Measurements from ENCODE around the gene CCBE1.
"Not testable (repeated sequence)": the region's sequence is repeated elsewhere in the genome, so short reads cannot be mapped to it uniquely, and the experiment has no call there.

Gene CCBE1

DNA sequence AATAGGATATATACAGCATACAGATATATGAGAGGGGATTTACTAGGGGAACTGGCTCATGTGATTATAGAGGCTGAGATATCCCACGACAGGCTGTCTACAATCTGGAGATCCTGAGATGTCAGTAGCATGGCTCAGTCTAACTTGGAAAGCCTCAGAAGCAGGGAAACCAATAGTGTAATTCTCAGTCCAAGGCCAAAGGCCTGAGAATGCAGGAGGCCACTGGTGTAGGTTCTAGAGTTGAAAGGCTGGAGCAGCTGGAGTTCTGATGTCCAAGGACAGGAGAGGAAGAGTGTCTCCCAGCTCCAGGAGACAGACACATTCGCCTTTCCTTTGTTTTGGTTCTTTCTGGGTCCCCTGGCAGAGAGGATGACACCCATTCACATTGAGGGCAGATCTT, 20.1 kb upstream of the CCBE1 start:
- no peak for TF ChIP-seq SPI1 (IDR thresholded peaks at IDR 0.05; ENCODE audit: borderline replicate concordance, low read depth)
- no peak for TF ChIP-seq POLR2AphosphoS5 (IDR thresholded peaks at IDR 0.05; ENCODE audit: low read depth)
- TF ChIP-seq, protein P1, sequence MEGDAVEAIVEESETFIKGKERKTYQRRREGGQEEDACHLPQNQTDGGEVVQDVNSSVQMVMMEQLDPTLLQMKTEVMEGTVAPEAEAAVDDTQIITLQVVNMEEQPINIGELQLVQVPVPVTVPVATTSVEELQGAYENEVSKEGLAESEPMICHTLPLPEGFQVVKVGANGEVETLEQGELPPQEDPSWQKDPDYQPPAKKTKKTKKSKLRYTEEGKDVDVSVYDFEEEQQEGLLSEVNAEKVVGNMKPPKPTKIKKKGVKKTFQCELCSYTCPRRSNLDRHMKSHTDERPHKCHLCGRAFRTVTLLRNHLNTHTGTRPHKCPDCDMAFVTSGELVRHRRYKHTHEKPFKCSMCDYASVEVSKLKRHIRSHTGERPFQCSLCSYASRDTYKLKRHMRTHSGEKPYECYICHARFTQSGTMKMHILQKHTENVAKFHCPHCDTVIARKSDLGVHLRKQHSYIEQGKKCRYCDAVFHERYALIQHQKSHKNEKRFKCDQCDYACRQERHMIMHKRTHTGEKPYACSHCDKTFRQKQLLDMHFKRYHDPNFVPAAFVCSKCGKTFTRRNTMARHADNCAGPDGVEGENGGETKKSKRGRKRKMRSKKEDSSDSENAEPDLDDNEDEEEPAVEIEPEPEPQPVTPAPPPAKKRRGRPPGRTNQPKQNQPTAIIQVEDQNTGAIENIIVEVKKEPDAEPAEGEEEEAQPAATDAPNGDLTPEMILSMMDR (IDR thresholded peaks at IDR 0.05; ENCODE audit: insufficient read depth, low read length) = no peak
- TF ChIP-seq GABPA (IDR thresholded peaks at IDR 0.05; ENCODE audit: low read depth) = no peak
- TF ChIP-seq, protein P2, sequence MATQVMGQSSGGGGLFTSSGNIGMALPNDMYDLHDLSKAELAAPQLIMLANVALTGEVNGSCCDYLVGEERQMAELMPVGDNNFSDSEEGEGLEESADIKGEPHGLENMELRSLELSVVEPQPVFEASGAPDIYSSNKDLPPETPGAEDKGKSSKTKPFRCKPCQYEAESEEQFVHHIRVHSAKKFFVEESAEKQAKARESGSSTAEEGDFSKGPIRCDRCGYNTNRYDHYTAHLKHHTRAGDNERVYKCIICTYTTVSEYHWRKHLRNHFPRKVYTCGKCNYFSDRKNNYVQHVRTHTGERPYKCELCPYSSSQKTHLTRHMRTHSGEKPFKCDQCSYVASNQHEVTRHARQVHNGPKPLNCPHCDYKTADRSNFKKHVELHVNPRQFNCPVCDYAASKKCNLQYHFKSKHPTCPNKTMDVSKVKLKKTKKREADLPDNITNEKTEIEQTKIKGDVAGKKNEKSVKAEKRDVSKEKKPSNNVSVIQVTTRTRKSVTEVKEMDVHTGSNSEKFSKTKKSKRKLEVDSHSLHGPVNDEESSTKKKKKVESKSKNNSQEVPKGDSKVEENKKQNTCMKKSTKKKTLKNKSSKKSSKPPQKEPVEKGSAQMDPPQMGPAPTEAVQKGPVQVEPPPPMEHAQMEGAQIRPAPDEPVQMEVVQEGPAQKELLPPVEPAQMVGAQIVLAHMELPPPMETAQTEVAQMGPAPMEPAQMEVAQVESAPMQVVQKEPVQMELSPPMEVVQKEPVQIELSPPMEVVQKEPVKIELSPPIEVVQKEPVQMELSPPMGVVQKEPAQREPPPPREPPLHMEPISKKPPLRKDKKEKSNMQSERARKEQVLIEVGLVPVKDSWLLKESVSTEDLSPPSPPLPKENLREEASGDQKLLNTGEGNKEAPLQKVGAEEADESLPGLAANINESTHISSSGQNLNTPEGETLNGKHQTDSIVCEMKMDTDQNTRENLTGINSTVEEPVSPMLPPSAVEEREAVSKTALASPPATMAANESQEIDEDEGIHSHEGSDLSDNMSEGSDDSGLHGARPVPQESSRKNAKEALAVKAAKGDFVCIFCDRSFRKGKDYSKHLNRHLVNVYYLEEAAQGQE (IDR thresholded peaks at IDR 0.05; ENCODE audit: insufficient replicate concordance, low read depth) = no peak
- no peak for DNase-seq (ENCODE audit: low read depth in 1 of 2, low spot score in 1 of 2)
- Histone ChIP-seq H3K27me3 (ENCODE audit: insufficient read depth, poor library complexity, severe bottlenecking) (no peaks in the 10 kb centered on the region), H3K27ac (replicated peaks) (no peak overlapping the region), H3K4me3 (replicated peaks; ENCODE audit: insufficient read depth, low read length) (no peak overlapping the region)

DNA sequence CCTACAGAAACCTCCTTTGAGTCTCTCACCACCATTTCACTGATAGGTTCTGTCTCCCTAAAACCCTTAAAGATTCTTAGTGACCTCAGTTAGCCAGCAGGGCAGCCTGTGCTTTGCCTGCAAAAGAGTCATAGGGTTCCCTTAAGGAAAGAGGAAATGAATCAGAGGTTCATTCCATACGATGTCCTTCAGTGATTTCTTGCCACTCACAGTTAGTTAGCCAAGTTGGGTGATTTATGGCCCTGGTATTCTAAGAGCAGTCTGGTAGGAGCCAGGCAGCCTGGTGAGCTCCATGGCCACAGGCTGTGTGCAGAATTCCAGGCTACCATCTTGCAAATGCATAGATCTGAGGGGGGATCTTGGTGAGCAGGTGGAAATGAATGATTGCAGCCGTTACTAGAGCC, 18.7 kb upstream of the CCBE1 start:
- Histone ChIP-seq H3K27me3 (ENCODE audit: insufficient read depth, poor library complexity, severe bottlenecking) (no peaks in the 10 kb centered on the region), H3K27ac (replicated peaks) (no peak overlapping the region), H3K4me3 (replicated peaks; ENCODE audit: insufficient read depth, low read length) (no peak overlapping the region)
- TF ChIP-seq GABPA (IDR thresholded peaks at IDR 0.05; ENCODE audit: low read depth) (no peak), SPI1 (IDR thresholded peaks at IDR 0.05; ENCODE audit: borderline replicate concordance, low read depth) (no peak), POLR2AphosphoS5 (IDR thresholded peaks at IDR 0.05; ENCODE audit: low read depth) (no peak)
- TF ChIP-seq, protein P1 (IDR thresholded peaks at IDR 0.05; ENCODE audit: insufficient read depth, low read length) = no peak
- TF ChIP-seq, protein P2 (IDR thresholded peaks at IDR 0.05; ENCODE audit: insufficient replicate concordance, low read depth) = no peak
- DNase-seq (ENCODE audit: low read depth in 1 of 2, low spot score in 1 of 2) = no peak

DNA sequence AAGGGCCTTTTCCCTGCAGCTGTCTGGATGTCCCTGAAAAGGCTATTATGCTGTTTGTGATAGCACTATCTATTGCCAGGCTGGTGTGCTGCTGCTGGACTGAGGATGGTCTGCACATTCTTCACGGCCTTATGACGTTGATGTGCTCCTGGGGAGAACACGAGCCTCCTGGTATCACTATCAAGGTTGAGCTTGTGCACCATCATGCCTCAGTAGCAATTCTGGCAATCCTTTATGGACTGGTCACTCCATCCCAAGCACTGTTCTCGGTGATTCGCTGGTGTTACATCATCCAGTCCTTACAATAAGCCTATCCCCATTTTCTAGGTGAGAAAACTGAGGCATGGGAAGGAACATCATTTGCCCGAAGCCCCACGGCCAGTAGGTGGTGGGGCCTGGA, 18.2 kb upstream of the CCBE1 start:
- no peak overlapping the region for H3K4me3 ChIP-seq (replicated peaks; ENCODE audit: insufficient read depth, low read length)
- TF ChIP-seq POLR2AphosphoS5 (IDR thresholded peaks at IDR 0.05; ENCODE audit: low read depth) (no peak), SPI1 (IDR thresholded peaks at IDR 0.05; ENCODE audit: borderline replicate concordance, low read depth) (no peak), GABPA (IDR thresholded peaks at IDR 0.05; ENCODE audit: low read depth) (no peak)
- TF ChIP-seq, protein P1 (IDR thresholded peaks at IDR 0.05; ENCODE audit: insufficient read depth, low read length) = no peak
- TF ChIP-seq, protein P2 (IDR thresholded peaks at IDR 0.05; ENCODE audit: insufficient replicate concordance, low read depth) = no peak
- H3K27ac ChIP-seq (replicated peaks) = no peak overlapping the region
- DNase-seq (ENCODE audit: low read depth in 1 of 2, low spot score in 1 of 2) = no peak
- no peaks in the 10 kb centered on the region for H3K27me3 ChIP-seq (ENCODE audit: insufficient read depth, poor library complexity, severe bottlenecking)

DNA sequence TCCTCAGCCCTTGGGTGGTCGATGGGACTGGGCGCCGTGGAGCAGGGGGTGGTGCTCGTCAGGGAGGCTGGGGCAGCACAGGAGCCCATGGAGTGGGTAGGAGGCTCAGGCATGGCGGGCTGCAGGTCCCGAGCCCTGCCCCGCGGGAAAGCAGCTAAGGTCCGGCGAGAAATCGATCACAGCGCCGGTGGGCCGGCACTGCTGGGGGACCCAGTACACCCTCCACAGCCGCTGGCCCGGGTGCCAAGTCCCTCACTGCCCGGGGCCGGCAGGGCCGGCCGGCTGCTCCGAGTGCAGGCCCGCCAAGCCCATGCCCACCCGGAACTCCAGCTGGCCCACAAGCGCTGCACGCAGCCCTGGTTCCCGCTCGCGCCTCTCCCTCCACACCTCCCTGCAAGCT, 16.9 kb upstream of the CCBE1 start:
- not testable (repeated sequence) for H3K27ac ChIP-seq (replicated peaks); H3K4me3 ChIP-seq (replicated peaks; ENCODE audit: insufficient read depth, low read length); DNase-seq (ENCODE audit: low read depth in 1 of 2, low spot score in 1 of 2); H3K27me3 ChIP-seq (ENCODE audit: insufficient read depth, poor library complexity, severe bottlenecking)

Data from HL-60 (cell line).